ENCODE data around the gene OR10D3.

GRCh38 chr11:124172599-124172998 is 10.5 kb upstream of the OR10D3 start:
- TF ChIP-seq CTCF (IDR thresholded peaks at IDR 0.05) (no peak), POLR2A (IDR thresholded peaks at IDR 0.05) (no peak), POLR2AphosphoS5 (IDR thresholded peaks at IDR 0.05) (no peak)

Measured in upper lobe of left lung (tissue), 4 donors.